NCI-H226 (cell line): ENCODE measurements around the gene GCLC.
A peak's percentile ranks its signal among the peaks of the same experiment; 100 is the strongest.
"Not testable (repeated sequence)": the region's sequence is repeated elsewhere in the genome, so short reads cannot be mapped to it uniquely, and the experiment has no call there.

ENCODE experiments used
- DNase-seq: peaks from one replicate; pipeline ENCODE4 v3.0.0-alpha.2; 2015

GCLC gene

DNA sequence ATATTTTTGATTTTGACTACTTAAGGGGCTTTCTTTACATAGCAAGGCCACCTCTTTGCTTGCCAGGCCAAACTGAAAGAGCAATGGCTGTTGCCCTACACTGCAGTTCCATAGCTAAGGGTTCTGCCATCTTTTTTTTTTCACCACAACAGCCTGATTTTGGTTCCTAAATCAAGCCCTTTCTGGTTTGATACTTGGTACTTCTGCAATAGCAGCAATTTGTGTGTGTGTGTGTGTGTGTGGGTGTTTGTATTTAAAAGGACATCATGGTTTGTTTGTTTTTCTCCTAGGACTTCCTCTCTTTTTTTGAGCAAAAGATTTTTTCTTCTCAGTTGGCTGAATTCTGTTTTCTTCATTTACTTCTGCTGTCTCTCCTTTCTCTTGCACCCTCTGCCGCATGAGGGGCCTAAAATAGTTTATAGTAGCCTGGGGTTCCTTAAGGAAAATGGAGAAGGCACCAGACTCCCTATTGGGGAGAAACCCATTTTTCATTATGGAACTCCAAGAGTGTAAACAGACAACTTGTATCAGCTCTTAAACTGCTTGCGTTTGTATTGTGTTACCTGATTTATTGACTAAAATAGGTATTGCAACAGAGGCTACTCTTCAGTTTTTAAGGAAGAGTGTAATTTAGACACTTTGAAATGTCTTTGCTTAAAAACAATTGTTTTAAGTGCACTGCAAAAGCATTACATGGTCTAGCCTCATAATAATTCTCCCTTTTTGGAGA is 12.2 kb upstream of the GCLC start:
- DNase-seq: no peak

DNA sequence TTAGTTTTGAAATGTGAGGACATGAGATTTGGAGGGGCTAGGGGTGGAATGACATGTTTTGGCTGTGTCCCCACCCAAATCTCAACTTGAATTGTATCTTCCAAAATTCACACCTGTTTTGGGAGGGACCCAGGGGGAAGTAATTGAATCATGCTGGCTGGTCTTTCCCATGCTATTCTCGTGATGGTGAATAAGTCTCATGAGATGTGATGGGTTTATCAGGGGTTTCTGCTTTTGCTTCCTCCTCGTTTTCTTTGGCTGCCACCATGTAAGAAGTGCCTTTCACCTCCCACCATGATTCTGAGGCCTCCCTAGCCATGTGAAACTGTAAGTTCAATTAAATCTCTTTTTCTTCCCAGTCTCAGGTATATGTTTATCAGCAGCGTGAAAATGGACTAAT is 8.7 kb upstream of the GCLC start:
- DNase-seq: not testable (repeated sequence)

DNA sequence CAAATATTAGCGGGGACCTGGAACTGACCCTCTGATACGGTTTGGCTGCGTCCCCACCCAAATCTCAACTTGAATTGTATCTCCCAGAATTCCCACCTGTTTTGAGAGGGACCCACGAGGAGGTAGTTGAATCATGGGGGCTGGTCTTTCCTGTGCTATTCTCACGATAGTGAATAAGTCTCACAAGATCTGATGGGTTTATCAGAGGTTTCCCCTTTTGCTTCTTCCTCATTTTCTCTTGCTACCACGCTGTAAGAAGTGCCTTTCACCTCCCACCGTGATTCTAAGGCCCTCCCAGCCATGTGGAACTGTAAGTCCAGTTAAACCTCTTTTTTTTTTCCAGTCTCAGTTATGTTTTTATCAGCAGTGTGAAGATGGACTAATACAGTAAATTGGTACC is 6.8 kb upstream of the GCLC start:
- DNase-seq: not testable (repeated sequence)

DNA sequence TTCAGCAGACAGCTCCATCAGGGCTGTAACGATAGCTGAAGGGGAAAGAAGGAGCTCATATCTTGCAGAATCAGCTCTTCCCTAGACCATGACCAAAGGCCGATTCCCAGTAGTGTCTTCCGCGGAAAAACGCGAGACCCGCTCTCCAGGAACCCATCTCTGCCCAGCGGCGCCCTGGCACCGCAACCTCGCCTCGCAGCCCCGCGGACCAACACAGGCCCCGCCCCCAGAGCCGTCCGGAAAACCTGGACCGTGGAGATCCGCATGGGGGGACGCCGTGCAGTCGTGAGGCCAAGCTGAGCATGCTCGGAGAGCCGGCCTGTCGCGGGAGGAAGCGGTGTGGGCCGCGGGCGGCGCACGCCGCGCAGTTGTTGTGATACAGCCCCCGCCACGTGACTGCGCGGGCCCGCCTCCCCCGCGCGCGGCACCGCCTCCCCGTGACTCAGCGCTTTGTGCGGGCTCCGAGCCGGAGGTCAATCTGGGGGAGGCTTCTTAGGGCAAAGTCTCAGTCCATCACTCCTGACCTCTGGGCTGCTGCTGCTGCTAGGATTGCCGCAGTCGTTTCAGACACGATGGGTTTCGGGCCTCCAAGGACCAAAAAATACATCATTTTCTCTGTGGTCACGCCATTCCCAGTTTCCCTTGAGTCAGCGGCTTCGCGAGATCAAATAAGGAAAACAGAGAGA is 3.1 kb upstream of the GCLC start:
- DNase-seq: peak; percentile 96

DNA sequence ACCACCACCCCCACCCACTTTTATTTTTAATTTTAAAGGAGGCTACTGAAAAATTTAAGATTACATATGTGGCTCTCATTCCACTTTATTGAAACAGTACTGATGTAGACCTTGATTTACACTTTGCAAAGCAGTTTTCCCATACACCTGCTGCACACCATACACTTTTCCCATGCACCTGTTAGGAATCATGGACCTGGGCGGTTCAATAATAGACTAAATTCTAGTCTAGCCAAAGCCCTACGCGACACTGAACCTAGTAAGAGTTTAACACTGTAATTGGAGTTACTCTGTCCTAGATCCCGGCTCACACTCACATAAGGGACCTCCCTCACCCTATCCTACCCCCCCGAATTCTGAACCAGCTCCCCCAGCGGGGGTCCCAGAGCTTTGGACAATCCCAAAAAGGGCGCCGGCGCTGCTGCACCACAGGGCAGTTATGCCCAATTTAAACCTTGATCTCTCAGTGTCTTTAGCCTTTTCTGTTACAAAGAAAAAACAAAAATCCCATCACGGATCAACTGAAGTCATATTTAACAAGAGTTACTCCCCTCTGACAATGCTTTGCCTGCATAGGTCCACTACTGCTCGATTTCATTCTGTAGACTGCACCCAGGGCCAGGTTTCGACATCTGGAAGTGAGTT is 2.4 kb upstream of the GCLC start:
- DNase-seq: no peak

DNA sequence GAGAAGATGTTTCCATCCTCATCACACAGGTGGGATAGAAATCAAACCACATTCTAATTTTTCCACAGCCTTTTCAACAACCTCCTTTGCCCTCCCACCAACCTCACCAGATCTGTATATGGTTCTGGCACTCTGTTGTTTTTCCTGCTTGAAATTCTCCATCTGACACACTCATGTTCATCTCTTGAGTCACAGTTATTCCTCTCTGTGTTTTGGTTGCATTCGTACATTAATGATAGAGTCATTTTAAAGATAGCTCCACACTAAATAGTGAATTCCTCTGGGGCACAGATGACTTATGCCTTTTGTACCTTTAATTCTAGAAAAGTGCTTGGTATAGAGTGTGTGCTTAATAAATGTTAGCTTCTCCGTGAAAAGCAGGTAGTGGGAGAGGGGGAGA is 1.4 kb upstream of the GCLC start:
- DNase-seq: peak; percentile 45

DNA sequence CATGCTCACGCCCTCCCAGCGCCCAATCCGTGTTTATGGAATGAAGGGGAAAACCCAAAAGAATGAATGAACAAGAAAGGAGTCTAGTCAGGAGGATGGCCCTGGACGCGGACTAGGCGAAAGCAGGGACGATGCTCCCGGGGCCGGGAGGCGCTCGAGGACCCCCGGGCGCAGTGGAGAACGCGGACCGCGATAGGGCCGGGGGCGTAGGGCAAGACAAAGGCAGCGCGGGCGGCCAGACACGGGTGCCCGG is 758 bp downstream of the GCLC start:
- DNase-seq: peak; percentile 14

DNA sequence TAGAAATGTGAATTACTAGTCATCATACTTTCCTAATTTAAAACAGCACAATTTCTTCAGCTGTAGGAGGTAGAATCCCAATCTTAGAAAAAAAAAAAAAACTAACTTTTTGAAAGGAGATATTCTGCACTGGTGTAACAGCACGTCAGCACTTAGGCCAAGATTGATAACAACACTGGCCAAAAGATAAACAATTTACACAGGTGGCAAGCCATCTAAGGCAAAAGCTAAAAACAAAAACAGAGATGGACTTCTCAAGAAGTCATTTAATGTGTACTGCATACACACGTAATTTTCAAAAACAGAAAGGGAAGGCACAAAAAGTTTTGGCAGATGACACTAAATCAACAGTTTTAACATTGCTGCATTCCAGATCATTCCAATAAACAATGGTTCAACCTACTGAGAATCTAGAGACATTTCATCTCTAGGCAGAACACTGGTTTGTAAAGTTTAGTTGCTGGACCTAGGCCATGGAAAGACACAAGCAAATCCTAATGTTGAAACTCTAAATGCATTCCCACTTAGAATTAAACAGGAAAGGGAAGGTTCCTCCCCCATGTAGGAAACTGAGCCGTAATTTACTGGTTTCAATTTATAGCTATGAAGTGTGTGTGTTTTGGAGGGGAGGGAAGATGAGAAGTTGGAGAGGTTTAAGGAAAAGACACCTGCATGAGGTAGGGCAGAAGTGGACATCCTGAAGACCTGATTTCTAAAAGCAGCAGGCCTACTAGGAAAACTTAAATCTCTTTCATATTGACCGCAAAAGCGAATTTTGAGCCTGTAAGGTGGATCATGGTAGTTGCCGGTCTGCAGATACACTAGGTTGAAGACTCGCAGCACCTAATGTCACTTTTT is 1.3 kb downstream of the GCLC start:
- DNase-seq: no peak

DNA sequence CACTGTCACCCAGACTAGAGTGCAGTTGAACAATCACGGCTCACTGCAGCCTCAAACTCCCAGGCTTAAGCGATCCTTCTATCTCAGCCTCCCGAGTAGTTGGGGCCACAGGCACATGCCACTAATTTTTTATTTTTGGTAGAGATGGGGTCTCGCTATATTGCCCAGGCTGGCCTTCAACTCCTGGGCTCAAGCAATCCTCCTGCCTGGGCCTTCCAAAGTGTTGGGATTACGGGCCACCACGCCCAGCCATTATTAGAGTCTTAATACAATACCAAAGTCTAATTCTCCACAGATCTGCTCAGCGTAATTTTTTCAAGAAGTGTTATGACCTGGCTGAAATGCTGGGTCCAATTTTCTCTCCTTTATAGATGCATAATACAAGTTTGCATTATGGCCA is 3.0 kb downstream of the GCLC start:
- no peak for DNase-seq

DNA sequence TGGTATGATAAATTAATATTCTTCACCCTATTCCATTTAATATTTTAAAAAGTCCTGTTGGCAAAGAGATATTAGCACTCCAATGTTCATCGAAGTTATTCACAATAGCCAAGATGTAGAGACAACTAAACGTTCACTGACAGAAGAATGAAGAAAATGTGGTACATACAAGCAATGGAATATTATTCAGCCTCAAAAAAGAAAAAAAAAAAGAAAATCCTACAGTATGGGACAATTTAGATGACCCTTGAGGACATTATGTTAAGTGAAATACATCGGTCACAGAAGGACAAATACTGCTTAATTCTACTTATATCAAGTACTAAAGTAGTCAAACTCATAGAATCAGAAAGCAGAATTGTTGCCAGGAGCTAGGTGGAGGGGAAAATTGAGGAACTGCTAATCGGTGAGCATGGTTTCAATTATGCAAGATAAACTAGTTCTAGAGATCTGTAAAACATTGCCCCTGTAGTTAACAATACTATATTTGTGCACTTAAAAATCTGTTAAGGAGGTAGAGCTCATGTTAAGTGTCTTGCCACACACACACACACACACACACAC is 4.7 kb downstream of the GCLC start:
- DNase-seq: no peak

DNA sequence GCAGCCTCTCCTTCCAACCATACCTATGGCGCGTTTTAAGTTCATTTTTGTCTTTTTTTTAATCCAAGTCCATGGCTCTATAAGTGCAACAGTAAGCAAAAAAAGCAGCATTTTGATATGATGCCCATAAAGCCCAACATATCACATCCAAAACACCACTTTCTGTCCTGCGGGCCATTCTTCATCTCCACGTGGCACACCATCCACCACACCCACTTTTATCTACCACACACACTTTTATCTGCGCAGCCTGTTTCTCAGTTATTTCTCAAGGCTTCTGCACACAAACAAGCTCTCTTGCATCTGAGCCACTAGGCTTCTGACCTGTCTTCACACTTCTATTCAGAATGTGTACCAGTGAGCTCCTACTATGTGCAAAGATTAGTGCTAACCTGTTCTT is 5.3 kb downstream of the GCLC start:
- no peak for DNase-seq

DNA sequence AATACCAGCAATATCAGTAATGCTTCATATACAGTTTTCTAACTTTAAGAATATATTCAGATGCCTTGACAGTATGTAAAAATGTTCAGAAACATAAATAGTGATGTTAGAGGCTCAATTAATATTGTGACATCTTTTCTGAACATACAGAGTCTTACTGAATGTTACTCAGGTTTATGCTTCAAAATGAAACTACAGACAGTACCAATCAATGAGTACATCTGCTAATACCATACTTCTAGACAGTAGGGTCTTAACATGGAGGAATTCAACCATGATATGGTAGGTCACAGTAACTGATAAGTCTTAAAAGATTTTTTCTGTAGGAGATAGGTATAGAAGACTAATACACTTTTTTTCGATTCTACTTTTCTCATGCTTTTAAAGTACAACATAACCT is 8.3 kb downstream of the GCLC start:
- no peak for DNase-seq

DNA sequence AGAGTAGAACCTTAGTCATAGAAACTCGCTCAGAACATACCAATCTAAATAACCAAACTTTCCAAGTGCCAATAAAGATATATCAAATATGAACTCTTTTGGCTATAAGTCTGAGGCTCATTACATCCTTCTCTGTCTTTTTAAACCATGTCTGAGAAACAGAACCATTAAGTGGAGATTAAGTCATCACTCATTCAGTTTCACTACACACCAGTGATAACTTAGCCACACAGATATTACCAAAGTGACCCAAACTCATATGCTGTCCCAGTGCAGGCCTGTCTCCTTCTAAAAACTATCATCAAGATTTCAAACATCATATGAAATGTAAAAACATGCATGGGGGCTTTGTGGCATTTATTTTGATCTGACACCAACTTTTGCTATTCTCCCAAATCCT is 12.0 kb downstream of the GCLC start:
- no peak for DNase-seq

DNA sequence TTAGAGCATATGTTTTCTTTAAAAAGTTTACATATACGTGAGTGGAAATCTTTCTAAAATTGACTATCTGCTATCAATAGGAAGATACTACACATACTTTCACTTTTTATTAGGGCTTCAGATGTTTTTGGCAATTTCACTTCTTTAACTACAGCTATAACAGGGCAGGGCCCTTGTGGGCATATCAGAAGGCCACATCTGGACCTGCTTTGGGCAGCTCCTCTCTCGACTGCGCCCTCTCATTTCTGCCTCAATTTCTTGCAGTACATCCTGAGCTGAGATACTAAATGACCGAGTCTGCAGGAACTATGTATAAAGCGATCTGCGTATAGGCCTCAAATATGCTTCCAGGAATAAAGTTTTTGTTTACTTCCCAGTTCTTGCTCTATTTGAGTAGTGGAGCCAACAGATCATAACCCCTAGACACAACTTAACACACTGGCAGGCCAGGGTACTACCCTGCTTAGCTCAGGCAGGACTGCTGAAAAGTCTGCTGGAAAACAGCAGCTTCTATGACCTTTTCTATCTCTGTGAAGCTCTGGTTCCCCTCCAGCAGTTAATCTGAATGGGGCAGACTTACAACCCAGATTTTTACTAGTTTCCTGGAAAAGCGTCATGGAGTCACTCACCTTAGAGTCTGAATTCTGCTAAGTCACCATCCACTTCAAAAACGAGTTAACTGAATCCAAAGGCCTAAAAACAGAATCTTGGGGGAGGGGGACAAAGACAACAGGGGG is 12.7 kb downstream of the GCLC start:
- DNase-seq: no peak

DNA sequence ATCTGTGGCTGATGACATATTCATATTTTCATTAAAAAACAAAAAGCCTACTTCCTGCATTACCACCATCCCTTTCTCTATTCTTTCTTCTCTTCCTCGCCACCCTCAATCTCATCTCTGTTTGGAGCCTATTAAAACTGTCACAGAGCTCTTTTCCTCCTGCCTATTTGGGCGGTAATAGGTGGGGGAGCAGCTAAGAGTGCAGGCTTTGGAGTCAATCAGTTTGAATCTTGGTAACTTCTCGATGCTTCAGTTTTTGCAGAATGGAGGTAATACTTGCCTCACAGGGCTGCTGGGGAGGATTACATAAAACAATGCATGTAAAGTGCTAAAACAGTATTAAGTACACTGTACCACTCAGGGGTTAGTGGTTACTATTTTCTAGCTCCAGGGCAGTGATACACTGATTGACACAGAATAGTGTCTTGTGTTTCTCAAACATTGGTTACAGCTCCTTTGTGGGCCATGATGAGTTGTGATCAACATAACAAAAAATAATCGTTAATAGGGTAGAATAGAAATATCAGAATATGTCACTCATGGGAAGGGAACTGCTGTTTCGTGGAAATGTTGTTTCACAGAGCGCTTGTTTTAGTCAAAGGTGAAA is 14.0 kb downstream of the GCLC start:
- DNase-seq: no peak

DNA sequence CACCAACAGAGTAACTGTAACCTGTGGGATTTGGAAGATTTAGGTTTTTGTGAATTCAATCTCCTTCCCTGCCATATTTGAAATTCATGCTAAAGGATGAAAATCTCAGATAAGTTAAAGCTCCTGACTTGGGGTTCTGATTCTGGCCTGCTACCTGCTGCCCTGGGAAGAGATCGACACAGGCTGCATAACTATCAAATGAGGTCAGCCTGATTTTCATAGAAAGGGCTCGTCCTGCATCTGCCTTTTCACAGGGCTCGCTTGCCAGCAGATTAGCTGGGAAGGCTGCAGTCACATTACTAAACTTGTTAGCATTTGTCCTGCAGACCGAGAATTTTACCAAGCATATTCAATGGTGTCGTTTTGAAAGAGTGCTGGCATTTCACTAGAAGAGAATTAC is 14.6 kb downstream of the GCLC start:
- peak; percentile 58 for DNase-seq

DNA sequence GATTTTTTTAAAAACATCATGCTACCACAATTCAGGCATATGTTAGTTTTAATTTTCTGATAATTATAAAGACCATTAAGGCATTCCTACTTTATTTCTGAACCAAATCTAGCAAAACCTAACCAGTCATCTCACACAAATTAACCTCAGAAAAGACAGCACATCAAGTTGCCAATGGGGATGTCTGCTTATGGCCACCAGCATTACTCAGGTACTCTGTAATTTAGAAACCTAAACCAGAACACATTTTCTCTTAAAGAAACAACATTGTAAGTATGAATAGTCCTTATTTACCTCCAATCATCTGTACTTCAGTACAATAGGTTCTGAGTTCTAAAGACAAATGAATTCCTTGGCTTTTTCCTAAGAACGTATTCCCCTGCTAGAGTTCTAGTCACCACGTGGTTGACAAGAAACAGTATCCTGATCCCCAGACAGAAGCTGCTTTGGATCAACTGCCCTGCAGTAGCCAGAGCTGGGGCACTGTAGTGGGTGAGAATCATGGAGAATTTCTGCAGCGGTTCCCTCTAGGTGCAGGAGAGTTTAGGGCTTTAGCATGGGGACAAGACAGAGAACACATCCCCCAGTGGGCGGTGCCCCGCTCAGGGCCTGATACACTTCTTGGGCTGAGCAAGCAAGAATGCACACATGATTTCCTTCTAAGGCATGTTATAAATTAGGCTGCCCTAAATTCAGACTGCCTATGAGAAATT is 15.4 kb downstream of the GCLC start:
- no peak for DNase-seq

DNA sequence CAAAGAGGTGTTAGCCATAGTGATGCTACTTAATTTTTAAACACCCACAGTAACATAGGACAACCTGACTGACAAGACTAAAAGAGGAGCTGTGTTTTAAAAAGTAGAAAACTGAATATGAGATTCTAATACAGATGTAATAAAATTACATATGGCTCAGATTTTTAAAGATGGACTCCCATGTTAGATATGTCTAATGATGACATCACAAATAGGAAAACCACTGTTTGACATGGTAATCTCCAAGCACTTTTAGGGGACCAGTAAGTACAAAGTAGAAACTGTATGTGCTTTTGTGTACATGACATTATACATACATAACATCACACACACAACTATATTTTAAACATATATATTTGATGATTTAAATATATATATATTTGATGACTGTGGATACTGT is 16.8 kb downstream of the GCLC start:
- no peak for DNase-seq

DNA sequence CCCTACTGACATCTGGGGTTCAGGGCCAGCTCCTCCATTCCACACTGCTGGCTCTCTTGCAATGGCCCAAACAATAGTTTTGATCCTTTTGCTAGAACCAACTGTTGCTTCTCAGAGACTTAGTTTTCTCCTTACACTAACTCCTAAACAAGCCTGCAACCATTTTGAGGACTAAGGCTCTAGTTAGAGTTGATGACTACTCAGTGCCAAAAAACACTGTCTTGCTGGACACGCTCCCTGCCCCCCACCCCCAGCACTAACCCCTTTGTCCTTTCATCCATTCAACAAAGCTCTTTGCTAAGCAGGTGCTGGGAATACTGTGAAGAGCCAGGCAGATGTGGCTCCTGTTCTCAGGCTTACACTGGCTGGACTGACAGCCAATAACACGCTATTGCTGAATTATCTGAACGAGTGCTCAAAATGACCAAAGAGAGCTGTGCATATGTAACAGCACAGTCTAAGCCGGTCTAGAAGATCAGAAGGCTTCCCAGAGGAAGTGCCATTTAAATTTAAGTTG is 17.6 kb downstream of the GCLC start:
- DNase-seq: no peak

DNA sequence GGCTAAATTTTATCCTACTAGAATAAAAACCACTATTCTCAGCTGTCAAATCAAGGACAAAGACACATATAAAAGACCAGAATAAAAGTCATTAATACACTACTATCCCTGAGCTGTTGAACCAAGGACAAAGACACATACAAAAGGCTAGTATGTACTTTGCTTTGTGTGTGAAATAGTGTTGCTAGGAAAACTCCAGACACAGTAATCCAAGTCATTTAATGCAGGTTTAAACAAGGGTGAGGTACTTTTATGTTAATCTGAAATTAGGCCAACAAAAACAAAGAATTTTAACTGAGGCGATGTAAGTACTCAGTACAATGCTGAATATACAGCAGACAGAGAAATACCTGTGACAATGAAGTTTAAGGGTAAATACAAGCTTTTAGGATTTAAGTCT is 18.9 kb downstream of the GCLC start:
- no peak for DNase-seq

DNA sequence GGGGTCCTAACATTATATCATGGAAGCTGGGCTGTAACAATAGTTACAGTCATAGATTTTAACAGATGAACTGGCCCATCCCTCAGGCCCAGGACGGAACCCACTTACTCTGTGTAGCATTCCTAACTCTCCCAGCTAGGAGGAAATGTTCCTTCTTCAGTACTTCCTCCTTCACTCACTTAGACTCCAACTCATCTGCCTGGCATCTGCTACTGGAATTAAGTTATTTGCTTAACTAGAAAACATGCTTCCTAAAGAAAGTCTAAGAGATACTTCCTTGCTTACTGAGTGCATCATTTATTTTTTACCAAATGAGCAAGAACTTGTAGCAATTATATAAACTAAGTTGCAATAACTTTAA is 20.5 kb downstream of the GCLC start:
- DNase-seq: peak; percentile 47
